ENCODE data around the gene SASH1. TPM values are rescaled to one million over a fixed set of nuclear protein-coding genes. Genes with fewer than 3 reads are reported as not detected.

The SASH1 gene
- total RNA-seq, 1 experiment from 2014 or later: 33.2 TPM

GRCh38 chr6:148565930-148566663, 223.5 kb downstream of the SASH1 start:
- no peak overlapping the region for H3T11ph ChIP-seq (ENCODE audit: low read length)
- no peak overlapping the region for H3K27ac Mint-ChIP-seq
- H2BK20ac ChIP-seq (ENCODE audit: low read depth, low read length, poor library complexity, severe bottlenecking): no peak overlapping the region
- DNase-seq: no peak
- H3K18ac ChIP-seq (ENCODE audit: insufficient read length, low read depth, low read length): no peak overlapping the region
- no peak overlapping the region for H2BK120ac ChIP-seq (ENCODE audit: low read depth, low read length, poor library complexity, severe bottlenecking)
- H3K9me3 ChIP-seq (ENCODE audit: control insufficient read depth, low read depth, low read length): no peaks in the 10 kb centered on the region
- no peak overlapping the region for H2AK5ac ChIP-seq (ENCODE audit: insufficient read length, low read length)
- H4K20me1 ChIP-seq (ENCODE audit: control insufficient read depth, insufficient read depth, insufficient read length): no peaks in the 10 kb centered on the region
- no peak overlapping the region for H2BK5ac ChIP-seq (ENCODE audit: insufficient read length, low read length)
- no peaks in the 10 kb centered on the region for H3K4me1 ChIP-seq (ENCODE audit: insufficient read depth, low read length)
- H3K4ac ChIP-seq (ENCODE audit: low read depth, low read length): no peak overlapping the region
- no peak overlapping the region for H3K27ac ChIP-seq (ENCODE audit: insufficient read length, low read depth, low read length)
- no peak overlapping the region for H3K4me3 Mint-ChIP-seq
- H3K9me3 Mint-ChIP-seq: peaks cover under 1 to 1% of the 10 kb centered on the region in 2 experiments; a peak in 4 of 5 replicates
- TF ChIP-seq, protein P1, sequence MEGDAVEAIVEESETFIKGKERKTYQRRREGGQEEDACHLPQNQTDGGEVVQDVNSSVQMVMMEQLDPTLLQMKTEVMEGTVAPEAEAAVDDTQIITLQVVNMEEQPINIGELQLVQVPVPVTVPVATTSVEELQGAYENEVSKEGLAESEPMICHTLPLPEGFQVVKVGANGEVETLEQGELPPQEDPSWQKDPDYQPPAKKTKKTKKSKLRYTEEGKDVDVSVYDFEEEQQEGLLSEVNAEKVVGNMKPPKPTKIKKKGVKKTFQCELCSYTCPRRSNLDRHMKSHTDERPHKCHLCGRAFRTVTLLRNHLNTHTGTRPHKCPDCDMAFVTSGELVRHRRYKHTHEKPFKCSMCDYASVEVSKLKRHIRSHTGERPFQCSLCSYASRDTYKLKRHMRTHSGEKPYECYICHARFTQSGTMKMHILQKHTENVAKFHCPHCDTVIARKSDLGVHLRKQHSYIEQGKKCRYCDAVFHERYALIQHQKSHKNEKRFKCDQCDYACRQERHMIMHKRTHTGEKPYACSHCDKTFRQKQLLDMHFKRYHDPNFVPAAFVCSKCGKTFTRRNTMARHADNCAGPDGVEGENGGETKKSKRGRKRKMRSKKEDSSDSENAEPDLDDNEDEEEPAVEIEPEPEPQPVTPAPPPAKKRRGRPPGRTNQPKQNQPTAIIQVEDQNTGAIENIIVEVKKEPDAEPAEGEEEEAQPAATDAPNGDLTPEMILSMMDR (conservative IDR thresholded peaks at IDR 0.05): no peak
- H3K56ac ChIP-seq (ENCODE audit: insufficient read length, low read depth, low read length): no peak overlapping the region
- no peaks in the 10 kb centered on the region for H3K79me2 ChIP-seq (ENCODE audit: insufficient read depth, low read length)
- no CpG with 5 or more reads among the region's 12 CpGs for WGBS (ENCODE audit: extremely low coverage, insufficient read length, low lambda C conversion rate)
- 0 out of 7 replicates have a peak, but pooled peaks cover 0 to 1% (median 0%) of the 10 kb centered on the region in 3 experiments for H3K36me3 Mint-ChIP-seq (ENCODE audit: insufficient read depth in 1 of 3, low read depth in 3 of 3)
- H3K4me2 ChIP-seq (ENCODE audit: insufficient read depth, insufficient read length, low read length): no peak overlapping the region
- H4K8ac ChIP-seq (replicated peaks; ENCODE audit: insufficient read length, low read depth, low read length): no peak overlapping the region
- H3K9ac ChIP-seq (ENCODE audit: extremely low read depth, insufficient read length, low read length): no peak overlapping the region
- H3K27me3 Mint-ChIP-seq (ENCODE audit: low read depth): peaks cover 12% of the 10 kb centered on the region
- no peaks in the 10 kb centered on the region for H3K79me1 ChIP-seq (ENCODE audit: insufficient read depth, low read depth, low read length, poor library complexity, severe bottlenecking)
- H3K23me2 ChIP-seq (ENCODE audit: insufficient read length, low read depth, low read length, poor library complexity, severe bottlenecking): no peaks in the 10 kb centered on the region
- H3K23ac ChIP-seq (ENCODE audit: insufficient read length, low read depth, low read length): no peak overlapping the region
- no peak overlapping the region for H4K91ac ChIP-seq (ENCODE audit: insufficient read length, low read depth, low read length)
- H3K27me3 ChIP-seq (ENCODE audit: insufficient read depth, low read length): no peaks in the 10 kb centered on the region
- H2BK15ac ChIP-seq (ENCODE audit: low read depth, low read length): no peak overlapping the region
- no peaks in the 10 kb centered on the region for H3K4me1 Mint-ChIP-seq
- no peak overlapping the region for H3K14ac ChIP-seq (ENCODE audit: insufficient read depth, low read length)
- no peak overlapping the region for H2AFZ ChIP-seq (ENCODE audit: low read length)
- no peak overlapping the region for H4K5ac ChIP-seq (ENCODE audit: insufficient read length, low read depth, low read length)
- H2BK12ac ChIP-seq (ENCODE audit: insufficient read length, low read depth, low read length): no peak overlapping the region
